ENCODE data around the gene LDLRAD3. TPM values are rescaled to one million over a fixed set of nuclear protein-coding genes. Genes with fewer than 3 reads are reported as not detected.

The LDLRAD3 gene
- total RNA-seq, 1 experiment from 2014 or later: 19.0 TPM

DNA sequence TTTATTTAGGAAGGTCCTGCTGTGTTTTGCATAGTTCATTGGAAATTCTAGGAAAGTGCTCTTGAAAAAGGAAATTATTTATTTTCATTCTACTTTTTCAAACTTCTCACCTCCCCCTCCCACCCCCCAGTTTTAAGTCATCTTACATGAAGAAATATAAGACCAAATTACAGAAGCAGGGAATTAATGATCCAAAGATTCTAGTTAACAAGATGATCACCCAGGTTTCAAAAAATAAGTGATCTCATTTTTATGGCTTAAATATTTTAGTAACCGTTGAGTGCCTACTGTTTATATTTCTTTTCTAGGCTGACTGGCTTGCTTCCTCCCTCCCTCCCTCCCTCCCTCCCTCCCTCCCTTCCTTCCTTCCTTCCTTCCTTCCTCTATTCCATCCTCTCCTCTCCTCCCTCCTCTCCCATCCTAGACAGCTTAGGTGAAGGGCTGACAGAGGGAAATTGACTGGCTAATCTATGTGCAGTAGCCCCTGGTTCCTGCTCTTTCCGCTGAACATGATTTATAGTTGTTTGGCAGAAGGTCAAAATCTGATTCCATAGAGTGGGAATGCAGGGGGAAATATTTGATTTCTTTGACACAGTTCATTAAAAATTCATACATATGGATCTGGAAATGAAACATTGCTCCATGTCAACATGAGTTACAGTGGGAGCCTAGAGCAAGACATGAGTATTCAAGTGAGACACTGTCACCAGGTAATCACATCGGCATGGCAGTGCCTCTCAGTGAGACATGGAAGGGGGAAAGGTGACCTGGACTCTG lies 221.9 kb downstream of the LDLRAD3 start:
- CTCF ChIA-PET: no interaction called here
- BruUV-seq (replicated peaks): no TSS peak
- H3K4me3 ChIP-seq (replicated peaks in 1 of 2; ENCODE audit: low read depth in 1 of 2, low read length in 2 of 2): no peak overlapping the region

More for the DNA sequence above, 221.9 kb downstream of the LDLRAD3 start:
- no peak overlapping the region for H3K27ac ChIP-seq (ENCODE audit: low read depth, low read length)
- H3K36me3 ChIP-seq (ENCODE audit: control insufficient read depth in 1 of 2, insufficient read depth in 2 of 2, low read length in 2 of 2): no peaks in the 10 kb centered on the region
- no peaks in the 10 kb centered on the region for H3K79me2 ChIP-seq (ENCODE audit: insufficient read depth, low read length)
- no peak for TF ChIP-seq POLR2A (IDR thresholded peaks at IDR 0.05; ENCODE audit: borderline replicate concordance, extremely low read depth, insufficient read depth, insufficient read length)
- no peak for TF ChIP-seq YY1 (IDR thresholded peaks at IDR 0.05; ENCODE audit: extremely low read depth, insufficient replicate concordance, low read depth, low read length)
- TF ChIP-seq EZH2 (IDR thresholded peaks at IDR 0.05): no peak
- TF ChIP-seq CEBPB (IDR thresholded peaks at IDR 0.05; ENCODE audit: low read depth): no peak
- TF ChIP-seq POLR2AphosphoS5 (IDR thresholded peaks at IDR 0.05; ENCODE audit: low read depth, low read length): no peak
- no peak for TF ChIP-seq ZFX (IDR thresholded peaks at IDR 0.05)
- TF ChIP-seq EZH2phosphoT487 (IDR thresholded peaks at IDR 0.05; ENCODE audit: borderline replicate concordance): no peak
- TF ChIP-seq ZBTB33 (IDR thresholded peaks at IDR 0.05; ENCODE audit: extremely low read depth, insufficient replicate concordance, low read length): no peak
- TF ChIP-seq CBX3 (IDR thresholded peaks at IDR 0.05; ENCODE audit: low read depth): no peak
- TF ChIP-seq TCF7L2 (IDR thresholded peaks at IDR 0.05; ENCODE audit: borderline replicate concordance, extremely low read depth, insufficient read depth, insufficient read length): no peak
- TF ChIP-seq, protein P1, sequence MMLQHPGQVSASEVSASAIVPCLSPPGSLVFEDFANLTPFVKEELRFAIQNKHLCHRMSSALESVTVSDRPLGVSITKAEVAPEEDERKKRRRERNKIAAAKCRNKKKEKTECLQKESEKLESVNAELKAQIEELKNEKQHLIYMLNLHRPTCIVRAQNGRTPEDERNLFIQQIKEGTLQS (IDR thresholded peaks at IDR 0.05): no peak
- no peak for TF ChIP-seq JUND (IDR thresholded peaks at IDR 0.05)
- no peak for TF ChIP-seq REST (IDR thresholded peaks at IDR 0.05; ENCODE audit: low read depth)
- TF ChIP-seq, protein P2, sequence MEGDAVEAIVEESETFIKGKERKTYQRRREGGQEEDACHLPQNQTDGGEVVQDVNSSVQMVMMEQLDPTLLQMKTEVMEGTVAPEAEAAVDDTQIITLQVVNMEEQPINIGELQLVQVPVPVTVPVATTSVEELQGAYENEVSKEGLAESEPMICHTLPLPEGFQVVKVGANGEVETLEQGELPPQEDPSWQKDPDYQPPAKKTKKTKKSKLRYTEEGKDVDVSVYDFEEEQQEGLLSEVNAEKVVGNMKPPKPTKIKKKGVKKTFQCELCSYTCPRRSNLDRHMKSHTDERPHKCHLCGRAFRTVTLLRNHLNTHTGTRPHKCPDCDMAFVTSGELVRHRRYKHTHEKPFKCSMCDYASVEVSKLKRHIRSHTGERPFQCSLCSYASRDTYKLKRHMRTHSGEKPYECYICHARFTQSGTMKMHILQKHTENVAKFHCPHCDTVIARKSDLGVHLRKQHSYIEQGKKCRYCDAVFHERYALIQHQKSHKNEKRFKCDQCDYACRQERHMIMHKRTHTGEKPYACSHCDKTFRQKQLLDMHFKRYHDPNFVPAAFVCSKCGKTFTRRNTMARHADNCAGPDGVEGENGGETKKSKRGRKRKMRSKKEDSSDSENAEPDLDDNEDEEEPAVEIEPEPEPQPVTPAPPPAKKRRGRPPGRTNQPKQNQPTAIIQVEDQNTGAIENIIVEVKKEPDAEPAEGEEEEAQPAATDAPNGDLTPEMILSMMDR (IDR thresholded peaks at IDR 0.05 in 2 of 3, conservative IDR thresholded peaks at IDR 0.05 in 1 of 3; ENCODE audit: borderline replicate concordance in 1 of 3, insufficient read depth in 1 of 3, low read depth in 2 of 3, low read length in 2 of 3): no peak
- no peak for TF ChIP-seq RAD21 (IDR thresholded peaks at IDR 0.05; ENCODE audit: low read depth)
- no peak for TF ChIP-seq FOSL1 (IDR thresholded peaks at IDR 0.05; ENCODE audit: low read depth)
- TF ChIP-seq SRF (IDR thresholded peaks at IDR 0.05; ENCODE audit: low read depth): no peak
- no peaks in the 10 kb centered on the region for H3K9me2 ChIP-seq (ENCODE audit: insufficient read depth)
- H3K4me1 ChIP-seq (ENCODE audit: control insufficient read depth in 1 of 2, insufficient read depth in 2 of 2, low read length in 2 of 2): no peaks in the 10 kb centered on the region
- H4K20me1 ChIP-seq (ENCODE audit: insufficient read depth): no peaks in the 10 kb centered on the region
- intact Hi-C loops (cut with micrococcal nuclease): no loop called here
- ChIA-PET POLR2A (no interaction called here), RAD21 (ENCODE audit: low non-redundant PET in 1 of 2, low total read pairs in 2 of 2, uncharacterized antibody in 2 of 2, unreplicated experiment in 2 of 2) (no interaction called here)
- no peaks in the 10 kb centered on the region for H3K27me3 ChIP-seq (ENCODE audit: insufficient read depth, low read length)
- no peaks in the 10 kb centered on the region for H3K9me3 ChIP-seq (ENCODE audit: control insufficient read depth in 1 of 2, insufficient read depth in 1 of 2, low read depth in 1 of 2, low read length in 2 of 2)
- ATAC-seq (no peak), DNase-seq (ENCODE audit: low read depth, low spot score) (no peak)
- H3K9ac ChIP-seq (ENCODE audit: low read length): no peak overlapping the region
- no peak overlapping the region for H3K4me2 ChIP-seq (ENCODE audit: low read length)
- no peak overlapping the region for H2AFZ ChIP-seq (ENCODE audit: low read depth, low read length, poor library complexity, severe bottlenecking)
